GM12872 (cell line): ENCODE measurements around the gene CMTM1.
A peak's percentile ranks its signal among the peaks of the same experiment; 100 is the strongest.

Source experiments
- CTCF ChIP-seq: IDR thresholded peaks from 3 replicates; pipeline ENCODE4 v1.5.1; 2011; ENCODE audit warnings: low read depth, mild to moderate bottlenecking, low read length, moderate library complexity; ENCODE audit not compliant: insufficient read depth

The CMTM1 gene

GRCh38 chr16:66521252-66521713 lies 45.0 kb upstream of the CMTM1 start:
- TF ChIP-seq CTCF, result no peak

GRCh38 chr16:66521951-66522771 lies 44.1 kb upstream of the CMTM1 start:
- TF ChIP-seq CTCF, result no peak

- no peak for TF ChIP-seq CTCF
Measured at GRCh38 chr16:66522816-66523590, 43.2 kb upstream of the CMTM1 start.

- TF ChIP-seq CTCF, result no peak
Measured at GRCh38 chr16:66523861-66524354, 42.3 kb upstream of the CMTM1 start.

- TF ChIP-seq CTCF, result peak; percentile 29; the same call in 2 of the 3 replicates
Measured at GRCh38 chr16:66524601-66525164, 41.6 kb upstream of the CMTM1 start.

GRCh38 chr16:66525396-66526180 lies 40.7 kb upstream of the CMTM1 start:
- no peak for TF ChIP-seq CTCF
